CD14-positive monocyte (primary cell): ENCODE measurements around the gene SHD. TPM values are rescaled to one million over a fixed set of nuclear protein-coding genes. Genes with fewer than 3 reads are reported as not detected.
"Not testable (repeated sequence)": the region's sequence is repeated elsewhere in the genome, so short reads cannot be mapped to it uniquely, and the experiment has no call there.

Source experiments
- DNase-seq, 3 donors: peaks; one replicate each; pipeline ENCODE4 v3.0.0-alpha.2; 2011 to 2022
- H2AFZ ChIP-seq: 2 replicates; pipeline ENCODE4 v1.6.0; 2012; ENCODE audit warnings: mild to moderate bottlenecking, low read depth, low read length, inconsistent platforms; ENCODE audit not compliant: insufficient read depth, poor library complexity, severe bottlenecking
- H3K27ac ChIP-seq, 2 donors: 1 replicate in 1 of 2; 2 replicates in 1 of 2; pipeline ENCODE4 v1.5.1; 2012 to 2013; ENCODE audit warnings: low read length in 2 of 2, control low read depth in 1 of 2, inconsistent platforms in 1 of 2, low read depth in 1 of 2, mild to moderate bottlenecking in 1 of 2
- H3K27me3 ChIP-seq, 2 donors: one replicate each; pipeline versions ENCODE4 v1.6.0 to v1.6.1; 2011 to 2013; ENCODE audit warnings: low read length in 2 of 2; ENCODE audit not compliant: control insufficient read depth in 2 of 2, insufficient read depth in 2 of 2
- H3K36me3 ChIP-seq, 2 donors: replicated peaks in 1 of 2; 1 replicate in 1 of 2; 2 replicates in 1 of 2; pipeline versions ENCODE4 v1.5.1 to v1.6.1; 2012 to 2013; ENCODE audit warnings: low read length in 2 of 2, control low read depth in 1 of 2, inconsistent platforms in 1 of 2, mild to moderate bottlenecking in 1 of 2; ENCODE audit not compliant: insufficient read depth in 2 of 2, control insufficient read depth in 1 of 2
- H3K4me1 ChIP-seq, 2 donors: 1 replicate in 1 of 2; 2 replicates in 1 of 2; pipeline versions ENCODE4 v1.5.1 to v1.6.1; 2012 to 2013; ENCODE audit warnings: low read length in 2 of 2, control low read depth in 1 of 2, inconsistent platforms in 1 of 2, mild to moderate bottlenecking in 1 of 2, moderate library complexity in 1 of 2; ENCODE audit not compliant: insufficient read depth in 2 of 2, control insufficient read depth in 1 of 2
- H3K4me2 ChIP-seq: replicated peaks from 2 replicates; pipeline ENCODE3; 2012; ENCODE audit warnings: low read length, moderate library complexity, mild to moderate bottlenecking; ENCODE audit not compliant: poor library complexity, severe bottlenecking; ENCODE audit errors: extremely low read depth
- H3K4me3 ChIP-seq, 3 experiments: fragments of 200-600 bp in 1 of 3; sonication (generic) in 1 of 3; replicated peaks in 1 of 3; 1 replicate in 2 of 3; 2 replicates in 1 of 3; pipeline ENCODE4 v1.5.1; 2011 to 2013; ENCODE audit warnings: low read length in 3 of 3, mild to moderate bottlenecking in 3 of 3, control low read depth in 2 of 3, low read depth in 2 of 3, inconsistent platforms in 1 of 3, moderate library complexity in 1 of 3
- H3K79me2 ChIP-seq: 2 replicates; pipeline ENCODE4 v1.6.0; 2012; ENCODE audit warnings: mild to moderate bottlenecking, control low read depth, inconsistent platforms, low read length, moderate library complexity; ENCODE audit not compliant: insufficient read depth
- H3K9ac ChIP-seq: 2 replicates; pipeline ENCODE4 v1.6.0; 2017; ENCODE audit warnings: low read length, mild to moderate bottlenecking; ENCODE audit not compliant: insufficient read depth, poor library complexity, severe bottlenecking
- H3K9me3 ChIP-seq, 2 donors: replicated peaks in 1 of 2; 1 replicate in 1 of 2; 2 replicates in 1 of 2; pipeline versions ENCODE4 v1.5.1 to v1.6.1; 2012 to 2013; ENCODE audit warnings: low read length in 2 of 2, control low read depth in 1 of 2; ENCODE audit not compliant: control insufficient read depth in 1 of 2, insufficient read depth in 1 of 2
- H4K20me1 ChIP-seq: 2 replicates; pipeline ENCODE4 v1.6.0; 2012; ENCODE audit warnings: mild to moderate bottlenecking, low read length, control low read depth, moderate library complexity; ENCODE audit not compliant: insufficient read depth
- H3K27ac Mint-ChIP-seq, 7 donors: one replicate each; pipeline ENCODE4 v1.8.0; 2020; ENCODE audit warnings: mild to moderate bottlenecking in 7 of 7, mixed read lengths in 7 of 7, moderate library complexity in 6 of 7, inconsistent platforms in 2 of 7
- H3K27me3 Mint-ChIP-seq, 3 donors: one replicate each; pipeline ENCODE4 v1.8.0; 2021 to 2022; ENCODE audit warnings: low read depth in 3 of 3, mild to moderate bottlenecking in 3 of 3, mixed read lengths in 3 of 3, moderate library complexity in 3 of 3, inconsistent platforms in 1 of 3
- H3K36me3 Mint-ChIP-seq, 2 donors: one replicate each; pipeline ENCODE4 v1.8.0; 2020; ENCODE audit warnings: mixed read lengths in 2 of 2, inconsistent platforms in 1 of 2, mild to moderate bottlenecking in 1 of 2
- H3K4me1 Mint-ChIP-seq: one replicate; pipeline ENCODE4 v1.8.0; 2020; ENCODE audit warnings: mild to moderate bottlenecking, mixed read lengths
- H3K4me3 Mint-ChIP-seq, 2 donors: one replicate each; pipeline ENCODE4 v1.8.0; 2020; ENCODE audit warnings: mild to moderate bottlenecking in 2 of 2, mixed read lengths in 2 of 2, moderate library complexity in 1 of 2
- H3K9me3 Mint-ChIP-seq, 7 donors: one replicate each; pipeline ENCODE4 v1.8.0; 2020 to 2022; ENCODE audit warnings: mixed read lengths in 7 of 7, mild to moderate bottlenecking in 6 of 7, moderate library complexity in 6 of 7, inconsistent platforms in 2 of 7
- CTCF ChIP-seq: fragments of 200-600 bp; IDR thresholded peaks from one replicate; pipeline ENCODE4 v1.8.0; 2022; ENCODE audit warnings: antibody characterized with exemption, mild to moderate bottlenecking
- WGBS: methylation state at CpG from one replicate; pipeline ENCODE4 v1.1.5; 2013; ENCODE audit warnings: missing lambda C conversion rate; ENCODE audit not compliant: insufficient coverage; 5-methylcytosine and 5-hydroxymethylcytosine counted together
- intact Hi-C, 2 donors: fragments of 100-400 bp; cut with micrococcal nuclease; formaldehyde crosslinking; loops; one replicate each; pipeline versions ENCODE4 v1.15.0 to v1.15.1; 2023
- polyA minus RNA-seq: library from RNA; depleted of rRNA, polyadenylated mRNA; stranded (reverse); fragments of >200 nt; gene quantifications from 2 replicates; pipeline ENCODE4 v1.2.3, GENCODE V29; 2012
- polyA plus RNA-seq, 3 donors: library from polyadenylated mRNA; depleted of rRNA in 1 of 3; unstranded in 2 of 3; stranded (reverse) in 1 of 3; fragments of 300-500 nt in 2 of 3; fragments of >200 nt in 1 of 3; fragmentation: Illumina TruSeq in 2 of 3; gene quantifications; 1 replicate in 2 of 3; 2 replicates in 1 of 3; pipeline ENCODE4 v1.2.3, GENCODE V29; 2012 to 2021
- total RNA-seq, 12 experiments: library from RNA in 1 of 12; stranded (reverse) in 1 of 12; fragments of 120-200 nt in 1 of 12; gene quantifications; one replicate each; pipeline ENCODE4 v1.2.4 and lab custom pipeline; 2013 to 2026; ENCODE audit warnings: mixed read lengths in 6 of 12, inconsistent platforms in 1 of 12

The SHD gene, protein sequence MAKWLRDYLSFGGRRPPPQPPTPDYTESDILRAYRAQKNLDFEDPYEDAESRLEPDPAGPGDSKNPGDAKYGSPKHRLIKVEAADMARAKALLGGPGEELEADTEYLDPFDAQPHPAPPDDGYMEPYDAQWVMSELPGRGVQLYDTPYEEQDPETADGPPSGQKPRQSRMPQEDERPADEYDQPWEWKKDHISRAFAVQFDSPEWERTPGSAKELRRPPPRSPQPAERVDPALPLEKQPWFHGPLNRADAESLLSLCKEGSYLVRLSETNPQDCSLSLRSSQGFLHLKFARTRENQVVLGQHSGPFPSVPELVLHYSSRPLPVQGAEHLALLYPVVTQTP
- not detected for total RNA-seq (2013)
- polyA plus RNA-seq (not detected), polyA minus RNA-seq (not detected in 2 replicates), total RNA-seq (lab: John Stamatoyannopoulos, UW) (0 to 4.2 (median 0.15) reads per million in 11 experiments)

DNA sequence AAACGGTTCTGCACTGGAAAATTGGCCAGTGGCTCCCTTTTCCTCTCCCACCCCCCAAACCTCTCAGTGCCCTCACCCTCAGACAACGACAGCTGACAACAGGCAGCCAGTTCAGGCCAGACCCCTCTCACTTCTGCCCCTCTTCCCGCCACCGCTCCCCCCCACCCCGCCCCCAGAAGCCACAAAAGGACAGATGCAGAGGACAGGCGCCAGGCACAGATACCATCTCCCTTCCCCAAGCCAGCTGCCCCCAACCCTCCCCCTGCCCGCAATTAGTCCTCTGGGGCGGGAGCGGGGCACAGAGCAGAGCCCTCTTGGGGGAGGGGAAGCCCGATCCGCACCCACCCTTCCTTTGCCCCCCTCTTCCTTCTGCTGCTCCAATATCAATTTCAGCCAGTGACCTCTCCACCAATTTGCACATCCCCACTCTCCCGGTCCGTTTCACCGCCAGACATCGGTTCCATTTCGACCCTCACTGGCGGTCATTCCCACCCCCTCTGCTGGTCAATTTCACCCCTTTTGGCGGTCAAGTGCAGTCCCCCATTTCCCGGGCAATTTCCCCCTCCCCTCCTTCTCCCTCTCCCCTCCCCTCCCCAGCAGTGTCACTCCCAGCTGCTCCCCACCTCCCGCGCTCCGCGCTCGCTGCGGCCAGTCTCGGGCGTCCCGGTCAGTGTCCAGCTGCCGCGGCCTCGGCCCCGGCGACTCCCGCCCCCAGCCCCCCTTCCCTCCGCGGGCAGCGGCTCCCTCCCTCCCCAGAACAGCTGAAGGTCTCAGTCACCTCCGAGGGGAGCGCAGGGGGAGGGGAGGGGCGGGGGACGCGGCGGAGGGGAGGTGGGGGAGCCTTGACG, at the start of gene SHD:
TSS of gene SHD (plus strand) at position 848 of the 848 bp plus-strand sequence. CDS start 798 bp downstream, outside the sequence.
- no peaks in the 10 kb centered on the region for H3K36me3 ChIP-seq
- 0% methylated on average over 16 of the region's 44 CpGs for WGBS
- H3K9me3 ChIP-seq: no peaks in the 10 kb centered on the region
- no peak within 1 kb of the TSS for H3K4me3 ChIP-seq
- no peaks in the 10 kb centered on the region for H3K4me1 ChIP-seq
- no peaks in the 10 kb centered on the region for H4K20me1 ChIP-seq
- H3K27ac ChIP-seq: no peak within 1 kb of the TSS
- intact Hi-C loops: no loop called here
- no peak for DNase-seq
- peaks cover 0 to 2% of the 10 kb centered on the region in 2 donors for H3K36me3 Mint-ChIP-seq
- peaks cover 0 to 7% (median 3%) of the 10 kb centered on the region in 7 donors for H3K9me3 Mint-ChIP-seq
- H2AFZ ChIP-seq: no peak within 1 kb of the TSS
- peaks cover 3% of the 10 kb centered on the region for H3K4me1 Mint-ChIP-seq
- H3K27me3 Mint-ChIP-seq: peaks cover 40 to 61% (median 40%) of the 10 kb centered on the region in 3 donors
- no peak within 1 kb of the TSS for H3K9ac ChIP-seq
- H3K27ac Mint-ChIP-seq: no peak within 1 kb of the TSS
- TF ChIP-seq CTCF: no peak
- peak within 1 kb of the TSS in 1 of 2 donors; percentile 85 for H3K4me3 Mint-ChIP-seq
- H3K27me3 ChIP-seq: peaks cover 20 to 32% of the 10 kb centered on the region in 2 donors
- H3K4me2 ChIP-seq: no peak within 1 kb of the TSS
- H3K79me2 ChIP-seq: no peaks in the 10 kb centered on the region

DNA sequence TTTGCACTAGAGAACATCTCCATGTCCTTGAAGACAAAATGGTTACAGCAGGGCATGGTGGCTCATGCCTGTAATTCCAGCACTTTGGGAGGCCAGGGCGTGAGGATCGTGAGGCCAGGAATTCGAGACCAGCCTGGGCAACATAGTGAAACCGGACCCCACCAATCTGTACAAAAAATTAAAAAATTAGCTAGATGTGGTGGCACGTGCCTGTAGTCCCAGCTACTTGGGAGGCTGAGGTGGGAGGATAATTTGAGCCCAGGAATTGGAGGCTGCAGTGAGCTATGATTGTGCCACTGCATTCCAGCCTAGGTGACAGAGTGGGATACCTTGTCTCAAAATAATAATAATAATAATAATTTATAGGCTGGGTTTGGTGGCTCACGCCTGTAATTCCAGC, 48.8 kb upstream of the SHD start:
- H3K27ac Mint-ChIP-seq, H3K9ac ChIP-seq, H3K4me3 ChIP-seq, H4K20me1 ChIP-seq, H3K9me3 ChIP-seq, intact Hi-C loops, H3K36me3 ChIP-seq, DNase-seq, H3K4me1 ChIP-seq, H3K79me2 ChIP-seq, H3K4me2 ChIP-seq, H3K36me3 Mint-ChIP-seq, H3K27ac ChIP-seq, H3K4me3 Mint-ChIP-seq, H3K4me1 Mint-ChIP-seq, H2AFZ ChIP-seq, H3K9me3 Mint-ChIP-seq: not testable (repeated sequence)
- 100% methylated on average over 2 of the region's 6 CpGs for whole genome bisulfite sequencing
- H3K27me3 Mint-ChIP-seq: peaks cover 9 to 15% (median 11%) of the 10 kb centered on the region in 3 donors
- H3K27me3 ChIP-seq: peaks cover 0 to 18% of the 10 kb centered on the region in 2 donors

GRCh38 chr19:4231521-4231920, 47.5 kb upstream of the SHD start:
- H3K4me3 ChIP-seq, H3K36me3 ChIP-seq, H3K4me2 ChIP-seq, DNase-seq, H2AFZ ChIP-seq, H3K79me2 ChIP-seq, H3K27ac ChIP-seq, H3K4me1 ChIP-seq, H3K9me3 Mint-ChIP-seq, intact Hi-C loops, H3K4me3 Mint-ChIP-seq, H4K20me1 ChIP-seq, H3K9ac ChIP-seq, H3K27ac Mint-ChIP-seq, H3K36me3 Mint-ChIP-seq, H3K4me1 Mint-ChIP-seq, H3K9me3 ChIP-seq: not testable (repeated sequence)
- WGBS: 96% methylated on average over 5 of the region's 6 CpGs
- peaks cover 0 to 18% of the 10 kb centered on the region in 2 donors for H3K27me3 ChIP-seq
- peaks cover 10 to 11% (median 11%) of the 10 kb centered on the region in 3 donors for H3K27me3 Mint-ChIP-seq
